GM12873 (cell line): ENCODE results near the gene TYRO3.
A peak's percentile ranks its signal among the peaks of the same experiment; 100 is the strongest.

Experiments used
- TF ChIP-seq, protein P1 (sequence below): IDR thresholded peaks from 2 replicates; pipeline ENCODE4 v1.5.1; 2012; ENCODE audit warnings: low read depth, mild to moderate bottlenecking, moderate library complexity, low read length, control low read depth; ENCODE audit not compliant: insufficient read depth; ENCODE audit errors: missing control alignments

The TYRO3 gene

DNA sequence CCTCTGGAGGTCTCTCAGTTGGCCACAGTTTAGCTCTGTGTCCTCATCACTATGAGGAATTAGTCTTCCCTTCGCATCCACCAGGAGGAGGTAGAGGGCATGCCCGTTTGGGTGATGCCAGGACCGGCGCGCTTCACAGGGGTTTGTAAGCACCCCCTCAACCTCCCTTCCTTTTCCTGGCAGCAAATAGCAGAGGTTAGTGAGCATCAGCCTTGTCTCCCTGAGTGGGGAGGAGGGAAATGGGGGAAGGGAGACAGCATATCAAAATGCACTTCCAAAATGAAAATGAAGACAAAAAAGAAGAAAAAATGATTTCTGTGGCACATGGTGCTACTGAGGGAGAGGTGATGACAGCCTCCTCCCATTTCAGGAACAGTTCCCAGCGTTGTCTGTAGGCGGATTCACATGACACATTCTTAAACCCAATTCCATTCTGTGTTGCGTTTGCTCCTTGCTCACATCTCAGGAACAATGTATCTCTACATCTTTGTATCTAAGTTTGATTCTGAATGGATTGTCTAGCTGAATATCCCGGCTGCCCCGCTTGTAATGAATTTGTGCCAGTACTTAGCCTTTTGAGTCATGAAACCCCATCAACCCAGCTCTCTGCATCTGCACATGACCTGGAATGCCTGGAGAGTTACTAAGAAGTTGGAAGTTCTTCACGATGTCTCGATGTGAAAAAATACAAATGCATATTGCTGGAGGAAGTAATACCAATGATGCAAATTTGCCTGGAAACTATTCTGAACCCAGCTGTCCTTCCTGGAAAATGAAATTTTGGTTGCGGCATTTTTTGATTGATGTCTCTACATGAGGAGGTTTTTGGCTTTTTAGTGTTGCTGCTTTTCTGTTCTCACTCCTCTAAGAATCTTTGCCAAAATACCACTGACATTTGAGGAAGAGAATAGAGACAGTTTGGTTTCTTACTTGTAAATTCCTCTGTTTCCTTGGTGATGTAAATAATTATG is 45.2 kb downstream of the TYRO3 start:
- TF ChIP-seq, protein P1, sequence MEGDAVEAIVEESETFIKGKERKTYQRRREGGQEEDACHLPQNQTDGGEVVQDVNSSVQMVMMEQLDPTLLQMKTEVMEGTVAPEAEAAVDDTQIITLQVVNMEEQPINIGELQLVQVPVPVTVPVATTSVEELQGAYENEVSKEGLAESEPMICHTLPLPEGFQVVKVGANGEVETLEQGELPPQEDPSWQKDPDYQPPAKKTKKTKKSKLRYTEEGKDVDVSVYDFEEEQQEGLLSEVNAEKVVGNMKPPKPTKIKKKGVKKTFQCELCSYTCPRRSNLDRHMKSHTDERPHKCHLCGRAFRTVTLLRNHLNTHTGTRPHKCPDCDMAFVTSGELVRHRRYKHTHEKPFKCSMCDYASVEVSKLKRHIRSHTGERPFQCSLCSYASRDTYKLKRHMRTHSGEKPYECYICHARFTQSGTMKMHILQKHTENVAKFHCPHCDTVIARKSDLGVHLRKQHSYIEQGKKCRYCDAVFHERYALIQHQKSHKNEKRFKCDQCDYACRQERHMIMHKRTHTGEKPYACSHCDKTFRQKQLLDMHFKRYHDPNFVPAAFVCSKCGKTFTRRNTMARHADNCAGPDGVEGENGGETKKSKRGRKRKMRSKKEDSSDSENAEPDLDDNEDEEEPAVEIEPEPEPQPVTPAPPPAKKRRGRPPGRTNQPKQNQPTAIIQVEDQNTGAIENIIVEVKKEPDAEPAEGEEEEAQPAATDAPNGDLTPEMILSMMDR = peak; percentile 82

DNA sequence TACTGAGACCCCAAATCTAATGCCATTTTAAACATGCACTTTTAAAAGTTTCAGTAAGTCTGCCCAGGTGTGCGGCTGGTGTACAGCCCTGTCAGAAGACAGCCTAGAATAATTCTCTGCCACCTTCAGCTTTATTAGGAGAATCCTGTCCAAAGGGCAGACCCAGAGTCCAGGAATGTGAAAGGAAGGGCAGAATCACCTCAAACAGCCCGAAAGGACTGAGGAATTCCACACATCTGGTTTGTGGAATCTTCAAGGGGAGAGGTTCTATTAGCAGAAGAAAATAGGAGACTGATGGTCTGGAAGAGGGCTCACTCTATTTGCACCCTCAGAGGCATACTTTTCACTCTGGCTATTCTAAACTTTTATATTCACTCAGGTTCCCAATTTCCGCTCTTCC is 46.6 kb downstream of the TYRO3 start:
- TF ChIP-seq, protein P1 = no peak

DNA sequence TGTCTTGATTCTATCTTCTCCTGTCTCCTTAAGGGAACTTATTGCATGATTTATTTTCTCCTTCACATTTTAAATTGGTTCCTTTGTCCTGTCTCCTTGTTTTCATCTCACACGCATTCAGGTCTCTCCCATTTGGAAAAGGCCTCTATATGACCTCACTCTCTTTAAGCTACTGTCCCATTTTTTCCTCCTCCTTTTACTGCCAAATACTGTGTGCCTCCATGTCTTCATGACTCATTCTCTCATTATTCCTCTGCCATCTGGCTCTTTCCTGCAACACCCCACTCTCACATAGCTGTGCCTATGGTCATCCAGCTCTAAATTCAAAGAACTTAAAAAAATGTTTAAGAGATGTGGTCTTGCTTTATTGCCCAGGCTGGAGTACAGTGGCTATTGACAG is 48.0 kb downstream of the TYRO3 start:
- TF ChIP-seq, protein P1 = no peak

DNA sequence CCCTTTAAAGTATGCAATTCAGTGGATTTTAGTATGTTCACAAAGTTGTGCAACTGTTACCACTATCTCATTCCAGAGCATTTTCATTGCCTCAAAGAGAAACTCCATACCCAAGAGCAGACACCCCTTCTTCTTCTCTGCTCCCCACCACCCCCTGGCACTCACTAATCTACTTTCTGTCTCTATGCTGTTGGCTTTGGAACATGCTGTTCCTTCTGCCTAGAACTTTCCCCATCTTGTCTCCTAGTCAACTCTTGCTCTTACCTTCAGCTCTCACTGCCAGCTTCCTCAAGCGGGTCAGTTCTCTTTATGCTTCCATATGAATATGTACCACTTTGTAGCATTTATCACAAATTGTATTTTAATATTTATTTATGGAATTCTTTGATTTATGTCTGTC is 50.1 kb downstream of the TYRO3 start:
- TF ChIP-seq, protein P1 = no peak

DNA sequence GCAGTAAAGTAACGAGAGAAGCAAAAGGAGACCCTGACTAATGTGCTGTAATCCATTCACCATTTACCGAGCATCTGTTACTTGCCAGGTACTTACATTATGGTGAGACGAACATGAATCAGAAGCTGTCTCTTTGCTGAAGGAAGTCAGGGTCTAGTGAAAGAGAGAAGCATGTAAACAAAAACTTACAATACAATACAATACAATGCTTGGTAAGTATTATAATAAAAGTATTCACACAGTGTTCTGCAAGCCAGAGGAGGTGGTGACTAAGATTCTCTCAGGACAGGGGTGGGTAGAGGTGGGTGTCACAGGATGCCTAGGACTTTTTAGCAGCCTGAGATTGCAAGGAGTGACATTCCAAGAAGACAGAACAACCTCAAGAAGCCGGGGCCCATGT is 51.0 kb downstream of the TYRO3 start:
- TF ChIP-seq, protein P1 = no peak

DNA sequence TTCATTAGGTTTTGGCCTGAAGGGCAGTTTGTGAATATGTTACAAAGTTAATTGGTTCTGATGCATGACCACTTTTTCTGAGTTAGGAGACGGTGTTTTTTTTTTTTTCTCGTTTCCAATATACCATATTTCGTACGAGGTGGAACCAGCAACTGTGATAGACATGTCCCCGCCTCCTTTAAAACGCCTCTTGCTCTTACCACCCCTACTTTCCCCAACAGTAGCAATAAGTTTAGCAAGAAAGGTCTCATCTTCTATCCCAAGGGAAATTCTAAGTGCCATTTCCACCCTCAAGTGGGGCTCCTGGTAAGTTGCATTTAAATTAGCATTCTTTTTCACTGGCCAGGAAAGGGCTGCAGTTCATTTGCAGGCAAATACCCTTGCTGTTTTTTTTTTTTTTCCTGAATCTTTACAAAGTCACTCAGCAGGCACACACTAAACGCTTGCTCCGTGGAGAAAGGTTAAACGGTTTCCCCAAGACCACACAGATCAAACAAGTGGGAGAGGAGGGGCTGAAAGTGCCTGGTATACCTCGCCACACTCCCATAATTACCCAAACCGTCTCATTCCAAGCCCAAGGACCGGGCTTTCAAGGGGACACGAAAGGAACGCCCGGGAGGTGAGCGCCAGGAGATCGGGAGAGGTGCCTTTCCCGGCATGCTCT is 61.7 kb downstream of the TYRO3 start:
- TF ChIP-seq, protein P1 = no peak
